SK-N-SH (cell line): ENCODE measurements around the gene RER1. TPM values are rescaled to one million over a fixed set of nuclear protein-coding genes. Genes with fewer than 3 reads are reported as not detected.

Experiments
- CTCF ChIA-PET: fragments of 300-600, 350-600 bp; formaldehyde crosslinking; extraction: SDS; loops from one replicate; lab custom pipeline; 2021; lab: Yijun Ruan, JAX
- POLR2A ChIA-PET: fragments of 350-600 bp; sonication (Branson Sonifier 250); formaldehyde crosslinking; extraction: SDS; loops from one replicate; lab custom pipeline; 2020; ENCODE audit warnings: antibody characterized with exemption, inconsistent platforms; lab: Yijun Ruan, JAX
- DNase-seq: peaks from one replicate; pipeline ENCODE4 v3.0.0; 2012
- H2AFZ ChIP-seq: fragments of 200-600 bp; sonication (generic); 2 replicates; pipeline ENCODE4 v1.8.1; 2016; ENCODE audit warnings: antibody characterized with exemption, mild to moderate bottlenecking, low read depth
- H3F3A ChIP-seq: fragments of 200-600 bp; sonication (generic); replicated peaks from 2 replicates; pipeline ENCODE3; 2016; ENCODE audit warnings: antibody characterized with exemption, mild to moderate bottlenecking; ENCODE audit not compliant: insufficient read depth
- H3K27ac ChIP-seq, 2 experiments: fragments of 200-500 bp in 1 of 2; fragments of 200-600 bp in 1 of 2; sonication (Bioruptor generic) in 1 of 2; sonication (generic), shearing (Covaris generic) in 1 of 2; 2 replicates each; pipeline versions ENCODE4 v1.5.1 to v1.6.1; 2014 to 2016; ENCODE audit warnings: low read depth in 2 of 2, inconsistent platforms in 1 of 2, low read length in 1 of 2, mild to moderate bottlenecking in 1 of 2, mixed read lengths in 1 of 2
- H3K27me3 ChIP-seq: fragments of 200-600 bp; sonication (generic), shearing (Covaris generic); 2 replicates; pipeline ENCODE4 v1.6.1; 2016; ENCODE audit warnings: mixed run types; ENCODE audit not compliant: insufficient read depth
- H3K36me3 ChIP-seq, 2 experiments: fragments of 200-500 bp in 1 of 2; fragments of 200-600 bp in 1 of 2; sonication (Bioruptor generic) in 1 of 2; sonication (generic) in 1 of 2; replicated peaks in 1 of 2; 2 replicates each; pipeline versions ENCODE3 to v1.5.1; 2014 to 2016; ENCODE audit warnings: low read length in 1 of 2, mild to moderate bottlenecking in 1 of 2; ENCODE audit not compliant: insufficient read depth in 2 of 2, control insufficient read depth in 1 of 2
- H3K4me1 ChIP-seq, 2 experiments: fragments of 200-500 bp in 1 of 2; fragments of 200-600 bp in 1 of 2; sonication (Bioruptor generic) in 1 of 2; sonication (generic), shearing (Covaris generic) in 1 of 2; 2 replicates each; pipeline versions ENCODE4 v1.5.1 to v1.6.1; 2014 to 2016; ENCODE audit warnings: low read depth in 1 of 2, low read length in 1 of 2, mixed run types in 1 of 2; ENCODE audit not compliant: insufficient read depth in 2 of 2, control insufficient read depth in 1 of 2
- H3K4me2 ChIP-seq: fragments of 200-600 bp; sonication (generic), shearing (Covaris generic); 2 replicates; pipeline ENCODE4 v1.6.1; 2017; ENCODE audit warnings: mixed run types
- H3K4me3 ChIP-seq, 2 experiments: fragments of 200-500 bp in 1 of 2; fragments of 200-600 bp in 1 of 2; sonication (Bioruptor generic) in 1 of 2; sonication (generic), shearing (Covaris generic) in 1 of 2; 2 replicates each; pipeline versions ENCODE4 v1.5.1 to v1.8.1; 2014 to 2016; ENCODE audit warnings: low read depth in 2 of 2, inconsistent platforms in 1 of 2, low read length in 1 of 2, mild to moderate bottlenecking in 1 of 2, mixed read lengths in 1 of 2, moderate library complexity in 1 of 2
- H3K79me2 ChIP-seq: fragments of 200-600 bp; sonication (generic); 2 replicates; pipeline ENCODE4 v1.8.1; 2017; ENCODE audit warnings: mild to moderate bottlenecking; ENCODE audit not compliant: insufficient read depth
- H3K9ac ChIP-seq: fragments of 200-600 bp; sonication (generic); 2 replicates; pipeline ENCODE4 v1.6.1; 2017; ENCODE audit warnings: mixed run types
- H3K9me2 ChIP-seq: fragments of 200-600 bp; sonication (generic); 2 replicates; pipeline ENCODE4 v1.6.1; 2017; ENCODE audit warnings: mixed run types
- H3K9me3 ChIP-seq: fragments of 200-600 bp; sonication (generic); 2 replicates; pipeline ENCODE4 v1.6.1; 2017; ENCODE audit warnings: mixed run types, mild to moderate bottlenecking, moderate library complexity
- H4K20me1 ChIP-seq: fragments of 200-600 bp; sonication (generic); 2 replicates; pipeline ENCODE4 v1.6.1; 2017; ENCODE audit warnings: mild to moderate bottlenecking, mixed run types; ENCODE audit not compliant: insufficient read depth
- EP300 ChIP-seq, 2 experiments: IDR thresholded peaks; 2 replicates each; pipeline versions ENCODE4 v1.4.0 to v1.6.1; 2012; ENCODE audit warnings: borderline replicate concordance in 1 of 2, low read depth in 1 of 2, low read length in 1 of 2
- EZH2phosphoT487 ChIP-seq: fragments of 200-600 bp; sonication (generic); IDR thresholded peaks from 2 replicates; pipeline ENCODE4 v1.6.1; 2017; ENCODE audit warnings: low read depth, mixed run types, mild to moderate bottlenecking, antibody characterized with exemption, moderate library complexity, borderline replicate concordance
- FOSL2 ChIP-seq: IDR thresholded peaks from 2 replicates; pipeline ENCODE4 v1.4.0; 2012; ENCODE audit warnings: low read depth, mild to moderate bottlenecking, moderate library complexity, borderline replicate concordance
- FOXM1 ChIP-seq: IDR thresholded peaks from 2 replicates; pipeline ENCODE4 v1.4.0; 2012; ENCODE audit warnings: low read depth, mild to moderate bottlenecking
- GABPA ChIP-seq: IDR thresholded peaks from 2 replicates; pipeline ENCODE4 v1.4.0; 2012; ENCODE audit warnings: low read depth, mild to moderate bottlenecking
- IRF3 ChIP-seq: fragments of 150-350 bp; IDR thresholded peaks from 2 replicates; pipeline ENCODE4 v1.6.1; 2016; ENCODE audit warnings: mild to moderate bottlenecking, low read depth, low read length
- JUND ChIP-seq: IDR thresholded peaks from 2 replicates; pipeline ENCODE4 v1.4.0; 2012
- MEF2A ChIP-seq: IDR thresholded peaks from 2 replicates; pipeline ENCODE4 v1.4.0; 2012; ENCODE audit warnings: low read depth, borderline replicate concordance
- MXI1 ChIP-seq: IDR thresholded peaks from 2 replicates; pipeline ENCODE4 v1.6.1; 2012; ENCODE audit warnings: mild to moderate bottlenecking, low read depth, low read length, improper control_type of control experiment
- NFIC ChIP-seq: IDR thresholded peaks from 2 replicates; pipeline ENCODE4 v1.4.0; 2012; ENCODE audit warnings: borderline replicate concordance
- NRF1 ChIP-seq: IDR thresholded peaks from 2 replicates; pipeline ENCODE4 v1.6.1; 2012; ENCODE audit warnings: low read depth, mild to moderate bottlenecking, low read length
- PBX3 ChIP-seq: IDR thresholded peaks from 2 replicates; pipeline ENCODE4; 2012
- RFX5 ChIP-seq: IDR thresholded peaks from 2 replicates; pipeline ENCODE4 v1.6.1; 2012; ENCODE audit warnings: mild to moderate bottlenecking, improper control_type of control experiment, low read length
- RXRA ChIP-seq: IDR thresholded peaks from 2 replicates; pipeline ENCODE4 v1.4.0; 2012; ENCODE audit warnings: low read depth, mild to moderate bottlenecking, borderline replicate concordance
- SIN3A ChIP-seq: IDR thresholded peaks from 2 replicates; pipeline ENCODE4 v1.6.1; 2012; ENCODE audit warnings: low read depth, mild to moderate bottlenecking, low read length, moderate library complexity, borderline replicate concordance
- TAF1 ChIP-seq: IDR thresholded peaks from 2 replicates; pipeline ENCODE4 v1.6.1; 2012; ENCODE audit warnings: low read depth, mild to moderate bottlenecking, low read length, moderate library complexity, borderline replicate concordance
- TEAD4 ChIP-seq: IDR thresholded peaks from 2 replicates; pipeline ENCODE4 v1.4.0; 2012; ENCODE audit warnings: mild to moderate bottlenecking, borderline replicate concordance; ENCODE audit not compliant: insufficient read depth
- WGBS: methylation state at CpG from one replicate; pipeline ENCODE4 v1.1.6; 2017; ENCODE audit warnings: low lambda C conversion rate; 5-methylcytosine and 5-hydroxymethylcytosine counted together
- polyA plus RNA-seq, 3 experiments: library from polyadenylated mRNA; depleted of rRNA; stranded (reverse); fragments of >200 nt; gene quantifications; 2 replicates each; pipeline ENCODE4 v1.2.3, GENCODE V29; 2012
- TF ChIP-seq, protein P1 (sequence below): fragments of 150-350 bp; IDR thresholded peaks from 2 replicates; pipeline ENCODE4 v1.6.1; 2017; ENCODE audit warnings: antibody characterized with exemption, low read length, low read depth, borderline replicate concordance
- TF ChIP-seq, protein P2 (sequence below): IDR thresholded peaks from 2 replicates; pipeline ENCODE4 v1.4.0; 2012; ENCODE audit warnings: low read depth, borderline replicate concordance
- TF ChIP-seq, protein P3 (sequence below): fragments of 200-600 bp; sonication (generic); IDR thresholded peaks from 2 replicates; pipeline ENCODE4 v1.6.1; 2017; ENCODE audit warnings: antibody characterized with exemption, mild to moderate bottlenecking, moderate library complexity
- TF ChIP-seq, protein P4 (sequence below): IDR thresholded peaks from 2 replicates; pipeline ENCODE4 v1.4.0; 2012; ENCODE audit warnings: low read depth

Gene RER1
- polyA plus RNA-seq, 1 of the 3 experiments (the other 2 are of a cell fraction), result 181 TPM

GRCh38 chr1:2408859-2409276 is 17.2 kb downstream of the RER1 start (continued):
- TF ChIP-seq PBX3 (no peak), IRF3 (no peak), RXRA (no peak)

DNA sequence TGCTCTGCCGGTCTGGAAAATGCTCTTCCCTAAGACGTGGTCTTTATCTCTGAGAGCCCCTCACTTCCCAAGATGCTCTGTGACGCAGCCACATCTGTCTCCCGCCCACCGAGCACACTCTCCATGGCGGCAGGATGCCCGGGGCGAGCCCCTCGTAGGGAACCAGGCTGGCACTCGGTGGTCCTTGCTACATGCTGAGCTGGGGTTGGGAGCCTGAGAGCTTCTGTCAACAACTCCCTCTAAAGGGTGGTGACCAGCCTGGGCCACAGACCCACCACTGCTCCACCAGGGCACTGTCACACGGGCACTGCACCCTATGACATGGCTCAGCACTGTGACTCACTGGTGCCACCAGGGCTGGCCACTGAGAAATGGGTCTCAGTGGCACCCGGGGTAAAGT is 18.1 kb downstream of the RER1 start:
- H3K27ac ChIP-seq, result no peak overlapping the region
- no peak overlapping the region for H3K4me3 ChIP-seq
- ChIA-PET POLR2A (no interaction called here), CTCF (interaction anchor here (1.2 to 2.2 kb wide), 2 partner anchors 28 to 215 kb away, joined by 4 to 6 read pairs; partner anchors contain the start of gene FAAP20)
- no peak overlapping the region for H2AFZ ChIP-seq
- H3K36me3 ChIP-seq, result peaks cover 0 to 39% of the 10 kb centered on the region in 2 experiments
- H4K20me1 ChIP-seq, result no peaks in the 10 kb centered on the region
- H3F3A ChIP-seq, result peaks cover 4% of the 10 kb centered on the region
- no peak for DNase-seq
- H3K27me3 ChIP-seq, result no peaks in the 10 kb centered on the region
- TF ChIP-seq FOXM1 (no peak), SIN3A (no peak), EP300 (IDR thresholded peaks at IDR 0.05; ENCODE audit: borderline replicate concordance in 1 of 2, low read depth in 1 of 2, low read length in 1 of 2) (no peak), FOSL2 (no peak), GABPA (no peak), MEF2A (no peak), RFX5 (no peak), JUND (no peak), NRF1 (no peak), RXRA (no peak), EZH2phosphoT487 (no peak), TEAD4 (no peak), MXI1 (no peak), NFIC (no peak), IRF3 (no peak), TAF1 (no peak)
- TF ChIP-seq, protein P1, sequence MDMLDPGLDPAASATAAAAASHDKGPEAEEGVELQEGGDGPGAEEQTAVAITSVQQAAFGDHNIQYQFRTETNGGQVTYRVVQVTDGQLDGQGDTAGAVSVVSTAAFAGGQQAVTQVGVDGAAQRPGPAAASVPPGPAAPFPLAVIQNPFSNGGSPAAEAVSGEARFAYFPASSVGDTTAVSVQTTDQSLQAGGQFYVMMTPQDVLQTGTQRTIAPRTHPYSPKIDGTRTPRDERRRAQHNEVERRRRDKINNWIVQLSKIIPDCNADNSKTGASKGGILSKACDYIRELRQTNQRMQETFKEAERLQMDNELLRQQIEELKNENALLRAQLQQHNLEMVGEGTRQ, result no peak
- TF ChIP-seq, protein P2, sequence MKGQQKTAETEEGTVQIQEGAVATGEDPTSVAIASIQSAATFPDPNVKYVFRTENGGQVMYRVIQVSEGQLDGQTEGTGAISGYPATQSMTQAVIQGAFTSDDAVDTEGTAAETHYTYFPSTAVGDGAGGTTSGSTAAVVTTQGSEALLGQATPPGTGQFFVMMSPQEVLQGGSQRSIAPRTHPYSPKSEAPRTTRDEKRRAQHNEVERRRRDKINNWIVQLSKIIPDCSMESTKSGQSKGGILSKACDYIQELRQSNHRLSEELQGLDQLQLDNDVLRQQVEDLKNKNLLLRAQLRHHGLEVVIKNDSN, result no peak
- TF ChIP-seq, protein P3, sequence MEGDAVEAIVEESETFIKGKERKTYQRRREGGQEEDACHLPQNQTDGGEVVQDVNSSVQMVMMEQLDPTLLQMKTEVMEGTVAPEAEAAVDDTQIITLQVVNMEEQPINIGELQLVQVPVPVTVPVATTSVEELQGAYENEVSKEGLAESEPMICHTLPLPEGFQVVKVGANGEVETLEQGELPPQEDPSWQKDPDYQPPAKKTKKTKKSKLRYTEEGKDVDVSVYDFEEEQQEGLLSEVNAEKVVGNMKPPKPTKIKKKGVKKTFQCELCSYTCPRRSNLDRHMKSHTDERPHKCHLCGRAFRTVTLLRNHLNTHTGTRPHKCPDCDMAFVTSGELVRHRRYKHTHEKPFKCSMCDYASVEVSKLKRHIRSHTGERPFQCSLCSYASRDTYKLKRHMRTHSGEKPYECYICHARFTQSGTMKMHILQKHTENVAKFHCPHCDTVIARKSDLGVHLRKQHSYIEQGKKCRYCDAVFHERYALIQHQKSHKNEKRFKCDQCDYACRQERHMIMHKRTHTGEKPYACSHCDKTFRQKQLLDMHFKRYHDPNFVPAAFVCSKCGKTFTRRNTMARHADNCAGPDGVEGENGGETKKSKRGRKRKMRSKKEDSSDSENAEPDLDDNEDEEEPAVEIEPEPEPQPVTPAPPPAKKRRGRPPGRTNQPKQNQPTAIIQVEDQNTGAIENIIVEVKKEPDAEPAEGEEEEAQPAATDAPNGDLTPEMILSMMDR, result no peak
- TF ChIP-seq, protein P4, sequence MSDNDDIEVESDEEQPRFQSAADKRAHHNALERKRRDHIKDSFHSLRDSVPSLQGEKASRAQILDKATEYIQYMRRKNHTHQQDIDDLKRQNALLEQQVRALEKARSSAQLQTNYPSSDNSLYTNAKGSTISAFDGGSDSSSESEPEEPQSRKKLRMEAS, result no peak
- peaks cover 7 to 26% of the 10 kb centered on the region in 2 experiments; a peak in 1 of 4 replicates for H3K4me1 ChIP-seq
- H3K9me3 ChIP-seq, result no peaks in the 10 kb centered on the region
- 95% methylated on average over 10 of the region's 12 CpGs for WGBS
- no peak overlapping the region for H3K9ac ChIP-seq
- no peak overlapping the region for H3K4me2 ChIP-seq
- H3K79me2 ChIP-seq, result peaks cover 21% of the 10 kb centered on the region
- H3K9me2 ChIP-seq, result no peaks in the 10 kb centered on the region
